HEK293T (cell line): Measurements from ENCODE around the gene WDTC1.

ENCODE experiments used
- CTCF ChIA-PET: fragments of 350-600 bp; formaldehyde crosslinking; extraction: SDS; loops from one replicate; lab custom pipeline; 2021; ENCODE audit warnings: antibody characterized with exemption, inconsistent platforms; lab: Yijun Ruan, JAX
- POLR2A ChIA-PET: fragments of 350-600 bp; formaldehyde crosslinking; extraction: SDS; loops from one replicate; lab custom pipeline; 2020; ENCODE audit warnings: antibody characterized with exemption, inconsistent platforms; lab: Yijun Ruan, JAX
- DNase-seq: peaks from one replicate; pipeline ENCODE4 v3.0.0; 2012; ENCODE audit warnings: mixed read lengths; ENCODE audit errors: extremely low spot score
- ARNT ChIP-seq: fragments of 450-650 bp; IDR thresholded peaks from 2 replicates; pipeline ENCODE4 v1.6.1; 2017; ENCODE audit warnings: mild to moderate bottlenecking
- BHLHE40 ChIP-seq: fragments of 450-650 bp; IDR thresholded peaks from 2 replicates; pipeline ENCODE4 v1.6.1; 2016; ENCODE audit warnings: mild to moderate bottlenecking, moderate library complexity, borderline replicate concordance
- CTBP1 ChIP-seq: fragments of 450-650 bp; IDR thresholded peaks from 2 replicates; pipeline ENCODE4 v1.6.1; 2016; ENCODE audit warnings: borderline replicate concordance
- ELF4 ChIP-seq: fragments of 450-650 bp; IDR thresholded peaks from 2 replicates; pipeline ENCODE4 v1.6.1; 2017; ENCODE audit warnings: antibody characterized with exemption
- FOXA1 ChIP-seq: fragments of 450-650 bp; IDR thresholded peaks from 2 replicates; pipeline ENCODE4 v1.6.1; 2016; ENCODE audit warnings: mild to moderate bottlenecking
- FOXK2 ChIP-seq: fragments of 450-650 bp; IDR thresholded peaks from 2 replicates; pipeline ENCODE4 v1.6.1; 2016; ENCODE audit warnings: mild to moderate bottlenecking
- FOXM1 ChIP-seq: fragments of 450-650 bp; IDR thresholded peaks from 2 replicates; pipeline ENCODE4 v1.6.1; 2017; ENCODE audit warnings: mild to moderate bottlenecking, borderline replicate concordance
- HDGF ChIP-seq: fragments of 450-650 bp; IDR thresholded peaks from 2 replicates; pipeline ENCODE4 v1.6.1; 2017; ENCODE audit warnings: antibody characterized with exemption, borderline replicate concordance
- L3MBTL2 ChIP-seq: fragments of 450-650 bp; conservative IDR thresholded peaks from 2 replicates; pipeline ENCODE4 v1.6.1; 2016; ENCODE audit warnings: mild to moderate bottlenecking
- LEF1 ChIP-seq: fragments of 450-650 bp; IDR thresholded peaks from 2 replicates; pipeline ENCODE4 v1.6.1; 2017; ENCODE audit warnings: mild to moderate bottlenecking, borderline replicate concordance
- NFRKB ChIP-seq: fragments of 450-650 bp; IDR thresholded peaks from 2 replicates; pipeline ENCODE4 v1.6.1; 2016; ENCODE audit warnings: mild to moderate bottlenecking, moderate library complexity
- PKNOX1 ChIP-seq: fragments of 450-650 bp; IDR thresholded peaks from 2 replicates; pipeline ENCODE4 v1.6.1; 2016
- SP1 ChIP-seq: fragments of 450-650 bp; IDR thresholded peaks from 2 replicates; pipeline ENCODE4 v1.6.1; 2017
- SUZ12 ChIP-seq: fragments of 450-650 bp; IDR thresholded peaks from 2 replicates; pipeline ENCODE4 v1.6.1; 2016; ENCODE audit warnings: mild to moderate bottlenecking
- TARDBP ChIP-seq: fragments of 450-650 bp; IDR thresholded peaks from 2 replicates; pipeline ENCODE4 v1.6.1; 2016
- ZNF384 ChIP-seq: fragments of 450-650 bp; IDR thresholded peaks from 2 replicates; pipeline ENCODE4 v1.6.1; 2016

Gene WDTC1

GRCh38 chr1:27342778-27343638 lies 108.6 kb downstream of the WDTC1 start:
- POLR2A ChIA-PET, result interaction anchor here (1.3 to 2.8 kb wide), 2 partner anchors 20 to 23 kb away, joined by 3 to 24 read pairs; partner anchors contain the start of genes MAP3K6 and TMEM222
- no peak for DNase-seq
- CTCF ChIA-PET, result interaction anchor here (0.6 to 1.2 kb wide), 4 partner anchors 10 to 23 kb away, joined by 3 to 7 read pairs (median 4); partner anchors contain the start of gene MAP3K6
- TF ChIP-seq LEF1 (no peak), NFRKB (no peak), FOXM1 (no peak), SUZ12 (no peak), SP1 (no peak), HDGF (no peak)

GRCh38 chr1:27343639-27344025 lies 109.2 kb downstream of the WDTC1 start:
- CTCF ChIA-PET, result interaction anchor here (0.9 to 1.1 kb wide), 3 partner anchors 11 to 23 kb away, joined by 3 to 7 read pairs (median 6); partner anchors contain the start of gene MAP3K6
- TF ChIP-seq CTBP1, result no peak
- POLR2A ChIA-PET, result no interaction called here
- DNase-seq, result no peak

- DNase-seq, result no peak
- CTCF ChIA-PET, result interaction anchor here (0.6 kb wide), 1 partner anchor 415 kb away, joined by 3 read pairs; no protein-coding TSS in a partner anchor
- POLR2A ChIA-PET, result interaction anchor here (1.4 to 1.5 kb wide), 2 partner anchors 9 to 22 kb away, joined by 3 to 4 read pairs; no protein-coding TSS in a partner anchor
- TF ChIP-seq NFRKB (no peak), LEF1 (no peak), TARDBP (no peak), ELF4 (no peak), ARNT (no peak), SUZ12 (no peak), CTBP1 (no peak), ZNF384 (no peak), BHLHE40 (no peak), FOXM1 (no peak), SP1 (no peak), L3MBTL2 (no peak)
Observed at GRCh38 chr1:27345272-27345671, 110.8 kb downstream of the WDTC1 start.

GRCh38 chr1:27346357-27346756 lies 111.9 kb downstream of the WDTC1 start:
- CTCF ChIA-PET, result interaction anchor here (1.4 kb wide), 1 partner anchor 13 kb away, joined by 4 read pairs; no protein-coding TSS in a partner anchor
- TF ChIP-seq SP1, result no peak
- TF ChIP-seq LEF1, result no peak
- no peak for TF ChIP-seq SUZ12
- TF ChIP-seq FOXA1, result no peak
- no peak for TF ChIP-seq NFRKB
- TF ChIP-seq BHLHE40, result no peak
- TF ChIP-seq FOXK2, result no peak
- no peak for TF ChIP-seq CTBP1
- no peak for TF ChIP-seq ZNF384
- no peak for TF ChIP-seq HDGF
- TF ChIP-seq PKNOX1, result no peak
- no peak for TF ChIP-seq ELF4
- no peak for TF ChIP-seq L3MBTL2
- POLR2A ChIA-PET, result interaction anchor here (1.8 kb wide), 1 partner anchor 20 kb away, joined by 8 read pairs; the partner anchor contains the start of gene MAP3K6

DNA sequence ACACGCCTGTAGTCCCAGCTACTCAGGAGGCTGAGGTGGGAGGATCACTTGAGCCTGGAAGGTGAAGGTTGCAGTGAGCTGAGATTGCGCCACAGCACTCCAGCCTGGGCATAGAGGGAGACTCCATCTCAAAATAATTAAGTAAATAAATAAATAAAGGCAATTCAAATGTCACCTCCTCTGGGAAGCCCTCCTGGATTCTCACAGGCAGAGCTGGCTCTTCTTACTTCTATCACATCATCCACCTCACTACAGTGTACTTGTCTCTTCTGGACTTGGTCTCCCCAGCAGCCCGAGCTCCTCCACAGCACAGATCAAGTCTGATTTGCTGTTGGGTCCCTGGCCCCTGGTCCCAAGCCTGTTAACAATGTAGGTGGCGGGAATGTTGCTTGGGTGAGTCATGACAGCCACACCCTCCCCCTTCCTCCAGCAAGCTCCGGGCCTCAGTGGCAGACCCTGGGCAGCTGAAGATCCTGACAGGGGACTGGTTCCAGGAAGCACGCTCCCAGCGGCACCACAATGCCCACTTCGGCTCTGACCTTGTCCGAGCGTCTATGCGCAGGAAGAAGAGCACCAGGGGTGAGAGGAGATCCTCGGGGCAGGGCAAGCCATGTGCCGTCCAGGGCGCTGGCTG lies 112.7 kb downstream of the WDTC1 start:
- no peak for DNase-seq
- TF ChIP-seq FOXK2 (no peak), FOXA1 (no peak), TARDBP (no peak), LEF1 (no peak), CTBP1 (no peak), ARNT (no peak), HDGF (no peak), FOXM1 (no peak)
- CTCF ChIA-PET, result interaction anchor here (1.0 to 1.4 kb wide), 2 partner anchors 10 to 14 kb away, joined by 4 read pairs; no protein-coding TSS in a partner anchor
- POLR2A ChIA-PET, result interaction anchor here (1.8 kb wide), 1 partner anchor 19 kb away, joined by 8 read pairs; the partner anchor contains the start of gene MAP3K6

More at GRCh38 chr1:27346357-27346756, 111.9 kb downstream of the WDTC1 start:
- no peak for DNase-seq

DNA sequence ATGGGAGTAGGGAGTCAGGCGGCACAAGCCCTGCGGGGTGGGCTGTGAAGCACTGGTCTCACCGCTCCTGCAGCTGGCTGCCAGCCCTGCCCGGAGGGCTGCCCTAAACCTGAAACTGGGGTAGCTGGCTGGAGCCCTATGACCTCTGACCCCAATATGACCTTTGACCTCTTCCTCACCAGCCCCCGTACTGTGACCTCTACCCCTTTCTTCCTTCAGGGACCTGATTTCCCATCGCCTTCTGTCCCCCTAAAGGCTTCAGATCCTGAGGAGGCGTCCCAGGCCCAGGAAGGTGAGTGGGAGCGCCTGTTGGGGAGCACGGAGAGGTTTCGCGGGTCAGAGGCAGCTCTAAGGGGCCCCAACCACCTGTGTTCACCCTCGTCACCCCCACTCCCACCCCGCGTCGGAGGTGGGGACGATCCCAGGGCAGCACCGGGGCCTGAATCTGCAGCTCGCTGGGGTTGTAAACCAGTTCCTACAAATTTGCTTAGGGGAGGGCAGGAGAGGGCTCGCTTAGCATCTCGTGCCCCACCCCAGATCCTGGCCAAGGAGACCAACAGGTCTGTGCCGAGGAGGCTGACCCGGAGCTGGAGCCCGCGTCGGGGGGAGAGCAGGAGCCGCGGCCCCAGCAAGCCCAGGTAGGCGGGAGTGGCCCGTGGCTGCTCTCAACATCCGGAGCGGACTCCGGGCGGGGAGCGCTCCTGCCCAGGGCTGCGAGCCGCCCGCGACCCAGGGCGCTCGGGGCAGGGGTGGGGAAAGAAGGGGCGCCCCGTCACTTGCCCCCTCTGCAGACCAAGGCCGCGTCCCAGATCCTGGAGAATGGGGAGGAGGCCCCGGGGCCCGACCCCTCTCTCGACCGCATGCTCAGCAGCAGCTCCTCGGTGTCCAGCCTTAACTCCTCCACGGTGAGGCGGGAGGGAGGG lies 114.7 kb downstream of the WDTC1 start:
- DNase-seq, result peak; percentile 77
- ChIA-PET POLR2A (interaction anchor here (3.8 kb wide), 1 partner anchor 16 kb away, joined by 26 read pairs; the partner anchor contains the start of gene MAP3K6), CTCF (interaction anchor here (1.3 kb wide), 1 partner anchor 9 kb away, joined by 3 read pairs; no protein-coding TSS in a partner anchor)
- TF ChIP-seq ELF4 (no peak), TARDBP (no peak), BHLHE40 (no peak), L3MBTL2 (peak; percentile 72), FOXM1 (no peak)
